Measurements from ENCODE around the gene HKDC1. TPM values are rescaled to one million over a fixed set of nuclear protein-coding genes. Genes with fewer than 3 reads are reported as not detected.

Gene HKDC1
- total RNA-seq, 5 donors from 2014 or later (not counting 1 experiment from before 2014, with no cell fraction given), result 2.3 to 6.5 (median 5.2) TPM

DNA sequence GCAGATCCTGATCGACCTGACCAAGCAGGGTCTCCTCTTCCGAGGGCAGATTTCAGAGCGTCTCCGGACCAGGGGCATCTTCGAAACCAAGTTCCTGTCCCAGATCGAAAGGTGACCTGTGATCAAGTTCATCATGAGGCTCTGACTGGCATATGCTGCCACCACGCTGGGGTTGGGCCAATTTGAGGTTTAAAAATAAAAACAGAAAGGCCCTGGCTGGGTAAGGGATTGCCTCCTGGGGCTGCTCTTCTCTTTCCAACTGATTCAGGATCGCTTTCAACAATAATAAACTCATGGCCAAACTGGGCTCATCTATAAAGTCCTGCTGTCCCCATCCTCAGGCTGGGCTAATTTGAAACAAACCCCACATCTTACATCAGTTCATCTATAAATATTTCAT lies 41.1 kb downstream of the HKDC1 start:
- 100% methylated on average over 6 of the region's 8 CpGs for WGBS (ENCODE audit: insufficient coverage)
- Mint-ChIP-seq H3K27ac (no peak overlapping the region), H3K9me3 (no peaks in the 10 kb centered on the region), H3K4me3 (no peak overlapping the region), H3K36me3 (peaks cover 14% of the 10 kb centered on the region), H3K4me1 (peaks cover 0 to 7% (median 3%) of the 10 kb centered on the region in 3 donors), H3K27me3 (no peaks in the 10 kb centered on the region)
- CTCF ChIA-PET, result no interaction called here
- no peak overlapping the region for H3K27ac ChIP-seq (ENCODE audit: low read length)
- peaks cover 3 to 4% of the 10 kb centered on the region in 2 donors for H3K36me3 ChIP-seq (ENCODE audit: control insufficient read depth in 2 of 2, extremely low read depth in 1 of 2, insufficient read depth in 1 of 2, low read length in 1 of 2)
- POLR2A ChIA-PET, result no interaction called here
- H3K9me3 ChIP-seq, result no peaks in the 10 kb centered on the region
- H3K4me1 ChIP-seq (ENCODE audit: control insufficient read depth in 1 of 2, extremely low read depth in 1 of 2, insufficient read depth in 2 of 2, low read length in 2 of 2), result no peaks in the 10 kb centered on the region
- ATAC-seq (replicated peaks in 1 of 4) (no peak), DNase-seq (no peak)
- no peak overlapping the region for H3K4me3 ChIP-seq (ENCODE audit: control insufficient read depth in 1 of 2, extremely low read depth in 1 of 2, low read length in 1 of 2)
- H3K27me3 ChIP-seq (replicated peaks in 1 of 2; ENCODE audit: control insufficient read depth in 2 of 2, extremely low read depth in 1 of 2, insufficient read depth in 2 of 2, low read length in 1 of 2), result no peaks in the 10 kb centered on the region

DNA sequence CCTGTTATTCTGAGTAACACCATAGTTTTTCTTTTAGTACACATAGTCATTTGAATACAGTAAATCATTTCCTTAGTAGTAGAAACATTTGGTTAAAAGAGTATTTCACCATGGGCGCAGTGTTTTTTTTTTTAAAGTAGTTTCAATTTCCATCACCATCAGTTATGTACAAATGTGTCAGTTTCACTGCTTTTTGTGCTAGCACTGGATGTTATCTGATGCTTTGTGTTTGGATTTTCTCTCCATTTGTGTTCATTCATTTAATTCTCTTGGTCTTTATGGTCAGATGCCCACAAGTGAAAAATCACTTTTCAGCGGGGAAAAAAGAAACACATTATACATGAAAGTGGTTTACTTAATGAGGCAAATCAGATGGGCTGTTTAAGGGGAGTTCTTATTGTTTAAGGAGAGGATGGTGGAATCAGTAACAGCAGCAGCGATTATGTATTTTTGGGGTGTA lies 42.2 kb downstream of the HKDC1 start:
- peaks cover 11% of the 10 kb centered on the region for H3K36me3 Mint-ChIP-seq
- Histone ChIP-seq H3K27ac (ENCODE audit: low read length) (no peak overlapping the region), H3K4me3 (ENCODE audit: control insufficient read depth in 1 of 2, extremely low read depth in 1 of 2, low read length in 1 of 2) (no peak overlapping the region), H3K36me3 (ENCODE audit: control insufficient read depth in 2 of 2, extremely low read depth in 1 of 2, insufficient read depth in 1 of 2, low read length in 1 of 2) (peaks cover 0 to 3% of the 10 kb centered on the region in 2 donors), H3K9me3 (no peaks in the 10 kb centered on the region), H3K4me1 (ENCODE audit: control insufficient read depth in 1 of 2, extremely low read depth in 1 of 2, insufficient read depth in 2 of 2, low read length in 2 of 2) (no peaks in the 10 kb centered on the region), H3K27me3 (replicated peaks in 1 of 2; ENCODE audit: control insufficient read depth in 2 of 2, extremely low read depth in 1 of 2, insufficient read depth in 2 of 2, low read length in 1 of 2) (peaks cover 0 to 4% of the 10 kb centered on the region in 2 experiments)
- WGBS (ENCODE audit: insufficient coverage), result no CpG with 5 or more reads among the region's 3 CpGs
- ATAC-seq (replicated peaks in 1 of 4) (no peak), DNase-seq (no peak)
- H3K9me3 Mint-ChIP-seq, result no peaks in the 10 kb centered on the region
- ChIA-PET POLR2A (interaction anchor here in 1 of 2 donors (0.7 kb wide), 1 partner anchor 23 kb away, joined by 3 read pairs; no protein-coding TSS in a partner anchor), CTCF (interaction anchor here in 1 of 2 donors (0.7 kb wide), 1 partner anchor 48 kb away, joined by 3 read pairs; no protein-coding TSS in a partner anchor)
- H3K27me3 Mint-ChIP-seq, result no peaks in the 10 kb centered on the region
- H3K4me3 Mint-ChIP-seq, result no peak overlapping the region
- H3K27ac Mint-ChIP-seq, result no peak overlapping the region
- H3K4me1 Mint-ChIP-seq, result peaks cover 0 to 7% (median 3%) of the 10 kb centered on the region in 3 donors

DNA sequence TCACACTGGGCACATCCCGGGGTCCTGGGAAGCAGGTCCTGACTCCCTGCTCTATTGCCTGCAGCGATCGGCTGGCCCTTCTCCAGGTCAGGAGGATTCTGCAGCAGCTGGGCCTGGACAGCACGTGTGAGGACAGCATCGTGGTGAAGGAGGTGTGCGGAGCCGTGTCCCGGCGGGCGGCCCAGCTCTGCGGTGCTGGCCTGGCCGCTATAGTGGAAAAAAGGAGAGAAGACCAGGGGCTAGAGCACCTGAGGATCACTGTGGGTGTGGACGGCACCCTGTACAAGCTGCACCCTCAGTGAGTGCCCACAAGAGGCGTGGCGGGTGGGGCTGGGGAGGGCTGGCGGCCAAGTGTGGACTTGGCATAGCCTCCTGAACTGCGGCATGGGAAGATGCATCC lies 45.4 kb downstream of the HKDC1 start:
- DNase-seq (no peak), ATAC-seq (replicated peaks in 1 of 4) (no peak)
- H3K9me3 ChIP-seq, result no peaks in the 10 kb centered on the region
- Mint-ChIP-seq H3K4me3 (no peak overlapping the region), H3K9me3 (no peaks in the 10 kb centered on the region), H3K27ac (no peak overlapping the region), H3K36me3 (no peaks in the 10 kb centered on the region), H3K4me1 (peaks cover 0 to 7% (median 3%) of the 10 kb centered on the region in 3 donors), H3K27me3 (no peaks in the 10 kb centered on the region)
- peaks cover 0 to 4% of the 10 kb centered on the region in 2 experiments for H3K27me3 ChIP-seq (replicated peaks in 1 of 2; ENCODE audit: control insufficient read depth in 2 of 2, extremely low read depth in 1 of 2, insufficient read depth in 2 of 2, low read length in 1 of 2)
- no peak overlapping the region for H3K4me3 ChIP-seq (ENCODE audit: control insufficient read depth in 1 of 2, extremely low read depth in 1 of 2, low read length in 1 of 2)
- ChIA-PET CTCF (no interaction called here), POLR2A (no interaction called here)
- no peaks in the 10 kb centered on the region for H3K4me1 ChIP-seq (ENCODE audit: control insufficient read depth in 1 of 2, extremely low read depth in 1 of 2, insufficient read depth in 2 of 2, low read length in 2 of 2)
- H3K27ac ChIP-seq (ENCODE audit: low read length), result no peak overlapping the region
- WGBS (ENCODE audit: insufficient coverage), result 94% methylated on average over 11 of the region's 17 CpGs
- no peaks in the 10 kb centered on the region for H3K36me3 ChIP-seq (ENCODE audit: control insufficient read depth in 2 of 2, extremely low read depth in 1 of 2, insufficient read depth in 1 of 2, low read length in 1 of 2)

DNA sequence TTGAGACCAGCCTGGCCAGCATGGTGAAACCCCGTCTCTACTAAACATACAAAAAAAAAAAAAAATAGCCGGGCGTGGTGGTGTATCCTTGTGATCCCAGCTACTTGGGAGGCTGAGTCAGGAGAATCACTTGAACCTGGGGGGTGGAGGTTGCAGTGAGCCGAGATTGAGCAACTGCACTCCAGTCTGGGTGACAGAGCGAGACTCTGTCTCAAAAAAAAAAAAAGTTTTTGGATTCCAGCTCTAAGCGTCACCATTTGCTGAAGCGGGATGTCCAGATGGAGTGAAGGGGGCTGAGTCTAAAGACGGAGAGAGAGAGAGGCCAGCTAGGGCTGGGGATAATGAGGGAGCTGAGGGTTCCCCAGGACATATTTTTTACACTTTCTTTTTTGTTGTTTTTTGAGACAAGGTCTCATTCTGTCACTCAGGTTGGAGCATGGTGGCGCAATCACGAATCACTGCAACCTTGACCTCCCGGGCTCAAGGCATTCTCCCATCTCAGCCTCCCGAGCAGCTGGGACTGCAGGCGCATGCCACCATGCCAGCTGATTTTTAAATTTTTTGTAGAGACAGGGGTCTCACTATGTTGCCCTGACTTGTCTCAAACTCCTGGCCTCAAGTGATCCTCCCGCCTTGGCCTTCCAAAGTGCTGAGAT lies 48.8 kb downstream of the HKDC1 start:
- Mint-ChIP-seq H3K4me3 (no peak overlapping the region), H3K9me3 (no peaks in the 10 kb centered on the region), H3K27me3 (no peaks in the 10 kb centered on the region), H3K4me1 (peaks cover 6 to 7% (median 6%) of the 10 kb centered on the region in 3 donors), H3K36me3 (no peaks in the 10 kb centered on the region), H3K27ac (no peak overlapping the region)
- no peak overlapping the region for H3K4me3 ChIP-seq (ENCODE audit: control insufficient read depth in 1 of 2, extremely low read depth in 1 of 2, low read length in 1 of 2)
- H3K36me3 ChIP-seq (ENCODE audit: control insufficient read depth in 2 of 2, extremely low read depth in 1 of 2, insufficient read depth in 1 of 2, low read length in 1 of 2), result no peaks in the 10 kb centered on the region
- no peaks in the 10 kb centered on the region for H3K4me1 ChIP-seq (ENCODE audit: control insufficient read depth in 1 of 2, extremely low read depth in 1 of 2, insufficient read depth in 2 of 2, low read length in 2 of 2)
- ChIA-PET POLR2A (no interaction called here), CTCF (interaction anchor here (0.7 kb wide), 2 partner anchors 49 to 58 kb away, joined by 3 read pairs; no protein-coding TSS in a partner anchor)
- H3K9me3 ChIP-seq, result no peaks in the 10 kb centered on the region
- WGBS (ENCODE audit: insufficient coverage), result 87% methylated on average over 8 of the region's 14 CpGs
- no peak overlapping the region for H3K27ac ChIP-seq (ENCODE audit: low read length)
- ATAC-seq (replicated peaks in 1 of 4) (no peak), DNase-seq (no peak)
- peaks cover 0 to 4% of the 10 kb centered on the region in 2 experiments for H3K27me3 ChIP-seq (replicated peaks in 1 of 2; ENCODE audit: control insufficient read depth in 2 of 2, extremely low read depth in 1 of 2, insufficient read depth in 2 of 2, low read length in 1 of 2)

DNA sequence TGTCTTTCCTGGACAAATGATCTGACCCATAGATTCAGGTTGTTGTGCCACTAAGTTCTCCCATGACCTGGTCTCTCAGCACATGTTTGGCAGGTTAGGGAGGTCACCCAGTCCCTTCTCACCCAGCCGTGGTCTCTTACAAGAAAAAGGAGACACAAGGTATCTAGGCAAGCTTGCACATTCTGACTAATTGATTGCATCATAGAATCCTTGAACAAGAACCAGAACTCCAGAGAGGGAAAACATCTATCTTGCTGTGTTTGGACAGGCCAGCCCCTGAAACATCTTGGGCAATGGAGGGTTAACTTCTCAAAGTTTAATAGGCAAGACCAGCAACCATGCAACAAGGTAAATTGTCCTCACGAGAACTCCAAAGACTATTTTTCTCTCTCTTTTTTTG lies 49.6 kb downstream of the HKDC1 start:
- H3K27me3 Mint-ChIP-seq, result no peaks in the 10 kb centered on the region
- POLR2A ChIA-PET, result no interaction called here
- peaks cover 6 to 7% (median 6%) of the 10 kb centered on the region in 3 donors for H3K4me1 Mint-ChIP-seq
- 86% methylated on average over 1 of the region's 2 CpGs for WGBS (ENCODE audit: insufficient coverage)
- H3K27me3 ChIP-seq (replicated peaks in 1 of 2; ENCODE audit: control insufficient read depth in 2 of 2, extremely low read depth in 1 of 2, insufficient read depth in 2 of 2, low read length in 1 of 2), result peaks cover 0 to 4% of the 10 kb centered on the region in 2 experiments
- no peak overlapping the region for H3K27ac Mint-ChIP-seq
- DNase-seq (no peak), ATAC-seq (replicated peaks in 1 of 4) (no peak)
- H3K4me1 ChIP-seq (ENCODE audit: control insufficient read depth in 1 of 2, extremely low read depth in 1 of 2, insufficient read depth in 2 of 2, low read length in 2 of 2), result no peaks in the 10 kb centered on the region
- H3K4me3 Mint-ChIP-seq, result no peak overlapping the region
- no peak overlapping the region for H3K27ac ChIP-seq (ENCODE audit: low read length)
- no peaks in the 10 kb centered on the region for H3K9me3 Mint-ChIP-seq
- H3K9me3 ChIP-seq, result no peaks in the 10 kb centered on the region
- no peak overlapping the region for H3K4me3 ChIP-seq (ENCODE audit: control insufficient read depth in 1 of 2, extremely low read depth in 1 of 2, low read length in 1 of 2)
- CTCF ChIA-PET, result no interaction called here
- no peaks in the 10 kb centered on the region for H3K36me3 ChIP-seq (ENCODE audit: control insufficient read depth in 2 of 2, extremely low read depth in 1 of 2, insufficient read depth in 1 of 2, low read length in 1 of 2)
- H3K36me3 Mint-ChIP-seq, result no peaks in the 10 kb centered on the region

DNA sequence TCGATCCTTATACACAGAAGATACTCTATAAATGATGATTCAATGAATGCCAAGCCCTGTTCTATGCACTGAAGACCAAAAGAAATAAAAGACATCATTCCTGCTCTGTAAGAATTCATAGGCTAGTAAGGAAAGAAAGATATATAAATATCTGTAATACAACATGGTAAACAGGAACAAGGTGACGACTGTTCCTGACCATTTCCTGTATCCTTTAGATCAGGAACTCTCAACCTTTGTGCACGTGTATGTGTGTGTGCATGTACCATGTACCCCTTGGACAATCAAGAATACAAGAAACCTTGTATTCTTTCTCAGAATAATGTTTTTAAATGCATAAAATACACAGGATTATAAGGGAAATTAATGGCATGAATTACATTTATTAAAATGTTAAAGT lies 50.9 kb downstream of the HKDC1 start:
- ATAC-seq (replicated peaks in 1 of 4) (no peak), DNase-seq (no peak)
- H3K27me3 Mint-ChIP-seq, result no peaks in the 10 kb centered on the region
- H3K36me3 Mint-ChIP-seq, result no peaks in the 10 kb centered on the region
- no CpG with 5 or more reads among the region's 3 CpGs for WGBS (ENCODE audit: insufficient coverage)
- no peaks in the 10 kb centered on the region for H3K9me3 ChIP-seq
- no peaks in the 10 kb centered on the region for H3K4me1 ChIP-seq (ENCODE audit: control insufficient read depth in 1 of 2, extremely low read depth in 1 of 2, insufficient read depth in 2 of 2, low read length in 2 of 2)
- peaks cover 6 to 7% (median 6%) of the 10 kb centered on the region in 3 donors for H3K4me1 Mint-ChIP-seq
- ChIA-PET POLR2A (no interaction called here), CTCF (interaction anchor here in 1 of 2 donors (0.6 kb wide), 2 partner anchors 29 to 721 kb away, joined by 3 read pairs; no protein-coding TSS in a partner anchor)
- H3K9me3 Mint-ChIP-seq, result no peaks in the 10 kb centered on the region
- peaks cover 0 to 4% of the 10 kb centered on the region in 2 experiments for H3K27me3 ChIP-seq (replicated peaks in 1 of 2; ENCODE audit: control insufficient read depth in 2 of 2, extremely low read depth in 1 of 2, insufficient read depth in 2 of 2, low read length in 1 of 2)
- no peak overlapping the region for H3K27ac Mint-ChIP-seq
- H3K4me3 Mint-ChIP-seq, result no peak overlapping the region
- no peak overlapping the region for H3K27ac ChIP-seq (ENCODE audit: low read length)
- no peak overlapping the region for H3K4me3 ChIP-seq (ENCODE audit: control insufficient read depth in 1 of 2, extremely low read depth in 1 of 2, low read length in 1 of 2)
- H3K36me3 ChIP-seq (ENCODE audit: control insufficient read depth in 2 of 2, extremely low read depth in 1 of 2, insufficient read depth in 1 of 2, low read length in 1 of 2), result no peaks in the 10 kb centered on the region

Data from T-cell (primary cell).